GM12875 (cell line): ENCODE measurements around the gene NFATC4.
A peak's percentile ranks its signal among the peaks of the same experiment; 100 is the strongest.

Experiments used
- H3K4me3 ChIP-seq: one replicate; pipeline ENCODE4 v1.5.1; 2011; ENCODE audit warnings: low read depth, low read length, control low read depth
- TF ChIP-seq, protein P1 (sequence below): IDR thresholded peaks from 2 replicates; pipeline ENCODE4 v1.5.1; 2011; ENCODE audit warnings: low read depth, mild to moderate bottlenecking, control low read depth, inconsistent platforms, low read length, moderate library complexity, borderline replicate concordance; ENCODE audit not compliant: insufficient read depth

Gene NFATC4

DNA sequence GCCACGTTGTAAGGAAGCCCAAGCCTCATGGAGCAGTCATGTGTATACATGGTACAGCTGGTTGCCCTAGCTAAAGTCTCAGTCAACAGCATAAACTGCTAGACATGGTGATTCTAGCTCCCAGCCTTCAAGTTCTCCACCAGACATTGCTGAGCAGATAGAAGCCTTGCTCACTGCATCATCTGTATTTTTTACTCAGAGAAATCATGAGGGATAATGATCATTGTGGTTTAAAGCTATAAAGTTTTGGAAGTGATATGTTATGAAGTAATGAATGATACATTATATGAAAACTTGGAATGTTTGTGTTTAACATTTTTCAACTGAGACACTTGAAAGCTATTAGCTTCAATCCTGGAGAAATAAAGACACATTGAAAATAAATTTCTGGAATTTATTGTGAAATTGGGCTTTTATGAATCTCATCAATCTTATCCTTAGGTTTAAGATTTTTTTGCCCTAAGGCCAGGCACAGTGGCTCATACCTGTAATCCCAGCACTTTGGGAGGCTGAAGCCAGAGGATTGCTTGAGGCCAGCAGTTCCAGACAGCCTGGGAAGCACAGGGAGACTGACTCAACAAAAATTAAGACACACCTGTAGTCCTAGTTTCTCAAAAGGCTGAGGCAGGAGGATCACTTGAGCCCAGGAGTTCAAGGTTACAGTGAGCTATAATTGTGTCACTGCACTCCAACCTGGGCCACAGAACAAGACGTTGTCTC is 5.6 kb upstream of the NFATC4 start:
- TF ChIP-seq, protein P1, sequence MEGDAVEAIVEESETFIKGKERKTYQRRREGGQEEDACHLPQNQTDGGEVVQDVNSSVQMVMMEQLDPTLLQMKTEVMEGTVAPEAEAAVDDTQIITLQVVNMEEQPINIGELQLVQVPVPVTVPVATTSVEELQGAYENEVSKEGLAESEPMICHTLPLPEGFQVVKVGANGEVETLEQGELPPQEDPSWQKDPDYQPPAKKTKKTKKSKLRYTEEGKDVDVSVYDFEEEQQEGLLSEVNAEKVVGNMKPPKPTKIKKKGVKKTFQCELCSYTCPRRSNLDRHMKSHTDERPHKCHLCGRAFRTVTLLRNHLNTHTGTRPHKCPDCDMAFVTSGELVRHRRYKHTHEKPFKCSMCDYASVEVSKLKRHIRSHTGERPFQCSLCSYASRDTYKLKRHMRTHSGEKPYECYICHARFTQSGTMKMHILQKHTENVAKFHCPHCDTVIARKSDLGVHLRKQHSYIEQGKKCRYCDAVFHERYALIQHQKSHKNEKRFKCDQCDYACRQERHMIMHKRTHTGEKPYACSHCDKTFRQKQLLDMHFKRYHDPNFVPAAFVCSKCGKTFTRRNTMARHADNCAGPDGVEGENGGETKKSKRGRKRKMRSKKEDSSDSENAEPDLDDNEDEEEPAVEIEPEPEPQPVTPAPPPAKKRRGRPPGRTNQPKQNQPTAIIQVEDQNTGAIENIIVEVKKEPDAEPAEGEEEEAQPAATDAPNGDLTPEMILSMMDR: no peak
- no peak overlapping the region for H3K4me3 ChIP-seq

DNA sequence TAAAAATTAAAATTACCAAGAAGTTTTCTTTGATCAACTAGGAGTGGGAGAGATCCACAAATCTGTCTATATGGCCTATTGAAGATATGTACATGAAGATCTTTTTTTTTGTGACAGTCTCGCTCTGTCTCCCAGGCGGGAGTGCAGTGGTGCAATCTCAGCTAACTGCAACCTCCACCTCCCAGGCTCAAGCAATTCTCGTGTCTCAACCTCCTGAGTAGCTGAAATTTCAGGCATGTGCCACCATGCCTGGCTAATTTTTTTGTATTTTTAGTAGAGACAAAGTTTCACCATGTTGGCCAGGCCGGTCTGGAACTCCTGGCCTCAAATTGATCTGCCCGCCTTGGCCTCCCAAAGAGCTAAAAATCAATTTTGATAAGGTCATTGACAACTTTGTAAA is 4.6 kb upstream of the NFATC4 start:
- no peak overlapping the region for H3K4me3 ChIP-seq

DNA sequence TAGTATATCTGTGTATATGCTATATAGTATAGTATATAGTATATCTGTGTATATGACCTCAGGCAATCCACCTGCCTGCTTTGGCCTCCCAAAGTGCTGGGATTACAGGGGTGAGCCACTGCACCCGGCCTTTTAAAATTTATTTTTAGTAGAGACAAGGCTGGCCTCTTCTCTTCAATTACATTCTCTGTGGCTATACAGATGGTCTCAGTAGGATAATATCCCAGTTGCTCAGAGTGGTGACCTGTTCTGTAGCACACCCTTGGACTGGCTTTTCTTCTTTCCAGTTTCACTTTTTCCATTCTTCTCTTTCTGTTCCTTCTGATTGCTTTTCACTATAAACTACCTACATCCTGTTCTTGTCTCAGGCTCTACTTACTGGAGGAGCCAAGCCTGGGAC is 3.1 kb upstream of the NFATC4 start:
- H3K4me3 ChIP-seq: no peak overlapping the region
- TF ChIP-seq, protein P1: no peak

More for the DNA sequence above, 4.6 kb upstream of the NFATC4 start:
- TF ChIP-seq, protein P1: no peak

DNA sequence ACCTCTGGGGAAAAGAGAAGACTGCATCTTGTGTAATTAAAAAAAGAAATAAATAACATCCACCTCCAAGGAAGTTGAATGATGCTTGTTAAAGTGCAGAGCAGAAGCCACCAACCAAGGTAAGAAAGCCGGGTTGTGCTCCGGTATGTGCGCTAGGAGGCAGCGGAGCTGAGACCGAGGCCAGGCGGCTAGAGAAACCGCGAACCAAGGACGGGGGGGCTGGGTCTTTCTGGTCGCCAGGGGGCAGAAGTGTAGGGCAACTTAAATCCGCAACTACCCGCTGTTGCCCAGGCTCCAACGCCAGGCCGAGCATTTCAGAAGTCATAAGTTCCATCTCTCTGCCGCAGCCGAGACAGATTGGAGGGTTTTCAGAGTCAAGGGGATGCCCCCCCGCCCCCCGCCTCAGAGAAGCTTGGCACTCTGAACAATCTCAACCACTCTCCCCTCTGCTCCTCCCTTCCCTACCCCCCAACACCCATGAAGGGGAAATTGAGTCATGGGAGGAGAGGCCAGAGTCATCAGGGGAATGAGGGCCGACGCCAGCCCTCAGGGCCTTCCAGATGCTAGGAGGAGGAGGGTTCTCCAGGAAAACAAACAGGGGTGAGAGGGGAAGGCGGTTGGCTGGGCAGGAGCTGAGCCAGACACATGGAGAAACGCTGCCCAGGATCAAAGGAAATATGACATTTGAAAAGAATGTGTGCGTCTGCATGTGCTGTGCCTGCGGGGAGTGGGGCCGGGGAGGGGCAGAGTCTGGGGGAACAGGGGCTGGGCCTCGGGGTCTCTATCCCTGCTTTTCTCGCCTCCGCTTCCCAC is 2.2 kb upstream of the NFATC4 start:
- no peak overlapping the region for H3K4me3 ChIP-seq
- TF ChIP-seq, protein P1: peak; percentile 60

DNA sequence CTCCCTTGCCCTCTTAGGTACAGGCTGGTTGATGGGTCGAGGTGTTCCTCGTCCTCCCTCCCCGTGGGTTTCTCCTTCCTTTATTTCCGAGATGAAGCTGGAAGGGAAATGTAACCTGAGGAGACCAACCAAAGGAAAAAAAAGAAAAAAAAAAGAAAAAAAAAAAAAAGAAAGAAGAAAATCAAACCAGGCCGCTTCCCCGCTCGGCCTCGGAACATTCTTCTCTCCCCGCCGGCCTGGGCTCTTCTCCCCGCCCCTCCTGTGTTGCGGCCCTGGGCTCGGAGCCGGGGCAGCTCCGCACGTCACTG is 1.6 kb upstream of the NFATC4 start:
- H3K4me3 ChIP-seq: peak overlapping the region; percentile 21
- TF ChIP-seq, protein P1: no peak

DNA sequence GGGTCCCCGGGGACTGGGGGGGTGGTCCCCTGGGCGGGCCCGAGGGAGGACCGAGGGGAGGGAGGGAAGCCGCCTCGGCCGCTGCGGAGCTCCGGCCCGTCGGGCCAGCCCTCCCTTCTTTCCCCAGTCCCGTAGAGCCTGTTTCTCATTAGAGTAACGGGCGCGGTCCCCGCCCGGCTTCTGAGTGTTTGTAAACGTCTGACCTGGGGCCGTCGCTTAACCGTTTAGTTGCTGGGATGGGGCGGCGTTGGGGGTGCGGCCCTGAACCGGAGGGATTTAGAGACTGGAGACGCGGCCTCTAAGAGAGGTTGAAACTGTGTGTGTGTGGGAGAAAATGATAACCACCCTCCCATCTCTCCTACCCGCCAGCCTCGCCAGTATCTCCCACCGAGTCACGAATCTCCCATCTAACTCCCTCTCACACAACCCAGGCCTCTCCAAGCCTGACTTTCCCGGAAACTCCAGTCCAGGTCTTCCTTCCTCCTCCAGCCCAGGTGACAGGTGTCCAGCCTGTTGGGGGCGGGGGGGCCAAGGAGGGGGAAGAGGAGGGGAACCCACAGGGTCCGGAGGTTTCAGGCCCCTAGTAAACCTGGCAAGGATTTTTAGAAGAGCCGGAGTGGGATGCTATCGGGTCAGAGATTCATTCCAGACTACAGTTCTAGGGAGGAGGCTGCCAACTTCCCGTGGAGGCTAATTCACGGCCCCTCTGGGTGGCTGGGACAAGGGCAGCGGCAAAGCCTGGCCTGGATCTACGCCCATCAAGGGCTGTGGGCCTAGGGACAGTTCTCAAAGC is 1.1 kb upstream of the NFATC4 start:
- H3K4me3 ChIP-seq: peak overlapping the region; percentile 21

More for the DNA sequence above, 1.1 kb upstream of the NFATC4 start:
- TF ChIP-seq, protein P1: no peak
